GM21786 (cell line): Measurements from ENCODE around the gene SHROOM4.

Source experiments
- ATAC-seq: cut with Tn5 transposase; IDR thresholded peaks from one replicate; pipeline ENCODE4 v1.9.1; 2021; ENCODE audit not compliant: unreplicated experiment

SHROOM4 gene

DNA sequence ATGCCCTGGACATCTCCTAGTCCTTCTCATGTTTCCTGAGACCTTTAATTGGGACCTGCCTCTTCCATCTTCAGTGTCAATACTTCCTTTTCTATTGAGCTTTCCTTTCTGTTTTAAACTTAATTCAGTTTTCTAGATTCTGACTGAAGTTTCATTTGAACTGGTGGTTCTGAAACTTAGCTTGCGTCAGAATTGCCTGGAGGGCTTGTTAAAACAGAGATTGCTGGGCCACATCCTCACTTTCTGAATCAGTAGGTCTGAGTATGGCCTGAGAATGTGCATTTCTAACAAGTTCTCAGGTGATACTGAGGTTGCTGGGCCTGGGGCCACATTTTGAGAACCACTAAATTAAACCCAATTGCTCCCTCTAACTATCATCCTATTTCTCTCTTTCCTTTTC, 191.2 kb downstream of the SHROOM4 start:
- ATAC-seq: no peak

DNA sequence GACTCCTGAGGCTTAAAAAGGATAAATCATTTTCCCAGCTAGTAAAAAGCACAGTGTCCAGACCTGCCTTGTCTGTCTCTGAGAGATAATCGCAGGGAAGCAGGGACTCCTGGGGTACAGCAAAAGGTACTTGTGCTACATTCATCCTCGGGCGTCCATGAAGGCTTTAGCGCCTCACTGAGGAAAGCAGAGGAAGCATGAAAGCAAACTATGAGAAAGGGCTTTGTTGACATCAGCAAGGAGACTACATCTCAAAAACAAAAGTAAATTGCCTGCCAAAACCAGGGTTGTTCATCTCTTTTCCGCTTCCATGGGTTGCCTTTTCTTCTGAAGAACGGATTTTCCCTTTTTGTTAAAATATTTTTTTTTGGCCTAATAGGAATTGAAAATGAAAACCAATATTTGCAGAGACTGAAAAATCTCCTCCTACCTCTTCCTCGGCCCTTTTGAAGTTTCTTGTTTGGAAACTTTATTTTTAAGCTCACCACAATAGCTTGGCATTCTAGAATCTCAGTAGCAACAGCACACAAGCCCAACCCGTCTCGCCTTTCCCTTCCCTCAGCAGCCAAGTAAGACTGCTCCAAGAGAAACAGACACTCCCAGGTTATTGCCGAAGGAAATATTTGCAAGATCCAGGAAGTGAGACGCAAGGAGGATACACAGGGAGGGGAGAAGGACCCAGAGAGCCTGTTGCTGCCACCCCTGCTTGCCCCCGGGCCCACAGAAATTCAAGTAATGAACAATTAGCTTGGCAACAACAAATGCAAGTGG, 195.0 kb downstream of the SHROOM4 start:
- no peak for ATAC-seq

DNA sequence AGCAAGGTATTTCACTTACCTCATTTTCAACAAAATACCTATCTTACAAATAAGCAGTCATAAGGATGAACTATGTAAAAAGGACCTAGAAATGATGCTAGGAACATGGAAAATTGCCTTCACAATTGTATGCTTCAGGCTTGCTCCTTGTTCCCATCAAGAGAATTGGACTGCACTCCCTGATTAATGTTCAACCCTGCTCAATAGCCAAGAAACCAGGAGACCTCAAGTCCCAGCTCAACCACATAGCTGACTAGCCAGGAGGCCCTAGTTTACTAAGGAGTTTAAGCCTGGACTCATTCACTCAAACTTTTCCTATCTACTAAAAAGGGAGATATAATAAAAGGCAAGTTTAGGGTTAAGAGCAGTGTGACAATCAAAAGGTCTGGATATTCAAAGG, 196.8 kb downstream of the SHROOM4 start:
- no peak for ATAC-seq

DNA sequence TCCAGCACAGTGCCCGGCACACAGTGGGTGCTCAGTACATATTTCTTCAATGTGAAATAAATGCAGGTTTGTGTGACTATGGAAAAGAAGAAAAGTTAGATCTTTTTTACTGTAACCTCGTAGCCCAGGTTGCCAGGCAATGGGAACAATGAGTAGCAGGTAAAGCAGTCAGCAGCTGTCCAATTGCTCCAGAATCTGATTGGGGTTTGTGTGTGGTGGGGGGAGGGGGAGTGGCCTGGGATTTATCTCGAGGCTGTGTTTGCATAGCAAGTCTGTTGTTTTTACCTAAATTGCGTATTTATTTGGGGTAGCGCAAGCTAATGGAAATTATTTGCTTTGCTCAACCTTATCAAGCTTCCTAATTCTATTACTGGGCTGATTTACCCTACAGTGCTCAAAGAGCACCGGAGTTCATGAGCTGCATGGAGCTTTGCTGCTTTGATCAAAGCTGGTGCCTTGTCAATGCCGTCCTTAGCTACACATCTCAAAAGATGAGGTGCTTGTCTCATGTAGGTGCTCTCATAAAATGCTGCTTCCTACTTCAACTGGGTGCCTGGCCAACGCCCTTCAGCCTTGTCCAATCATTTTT, 198.3 kb downstream of the SHROOM4 start:
- no peak for ATAC-seq

DNA sequence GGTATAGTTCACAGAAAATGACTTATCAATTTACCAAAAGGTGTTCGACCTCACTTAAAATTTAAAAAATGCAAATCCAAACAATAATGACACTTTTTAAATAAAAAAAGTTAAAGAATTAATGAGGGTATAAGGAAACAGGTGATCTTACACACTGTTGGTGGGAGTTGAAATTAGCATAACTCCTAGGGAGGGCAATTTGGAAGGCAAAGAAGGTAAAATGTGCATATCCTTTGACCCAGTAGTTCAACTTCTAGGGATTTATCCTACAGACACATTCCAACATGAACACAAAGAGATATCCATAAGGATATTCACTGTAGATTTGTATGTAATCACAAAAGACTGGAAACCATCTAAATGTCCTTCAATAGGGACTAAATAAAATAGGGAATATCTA, 199.5 kb downstream of the SHROOM4 start:
- no peak for ATAC-seq

DNA sequence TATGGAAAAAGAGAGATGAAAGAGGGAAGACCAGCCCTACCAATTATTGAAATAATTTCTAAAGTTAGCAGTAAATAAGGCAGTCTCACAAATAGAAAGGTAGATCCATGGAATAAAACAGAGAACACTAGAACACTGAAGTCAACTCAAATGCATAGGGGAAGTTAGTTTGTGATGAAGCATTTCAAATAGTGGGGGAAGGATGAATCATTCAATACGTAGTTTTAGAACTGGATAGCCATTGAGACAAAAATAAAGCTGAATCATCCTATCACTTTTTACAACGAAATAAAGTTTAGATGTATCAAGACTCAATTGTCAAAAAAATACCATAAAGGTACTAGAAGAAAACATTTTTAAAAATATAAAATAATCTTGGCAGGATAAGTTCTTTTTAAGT, 200.1 kb downstream of the SHROOM4 start:
- ATAC-seq: no peak

DNA sequence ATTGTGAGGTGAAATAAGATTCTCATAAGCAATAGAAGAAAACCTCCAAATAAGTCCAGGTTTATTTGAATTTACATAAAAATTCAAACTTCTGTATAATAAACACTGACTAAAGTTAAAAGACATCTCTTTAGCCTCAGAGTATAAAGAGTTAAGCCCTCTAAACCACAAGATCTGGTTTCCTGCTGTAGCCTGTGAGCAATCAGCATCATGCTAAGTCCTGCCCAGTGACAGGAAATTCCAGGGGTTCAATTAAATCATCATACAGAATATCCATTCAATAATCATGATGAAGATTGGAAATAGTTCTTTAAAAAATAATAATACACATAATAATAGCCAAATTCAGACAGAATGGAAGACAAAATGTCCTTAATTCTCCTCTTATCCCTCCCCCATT, 204.2 kb downstream of the SHROOM4 start:
- ATAC-seq: no peak

DNA sequence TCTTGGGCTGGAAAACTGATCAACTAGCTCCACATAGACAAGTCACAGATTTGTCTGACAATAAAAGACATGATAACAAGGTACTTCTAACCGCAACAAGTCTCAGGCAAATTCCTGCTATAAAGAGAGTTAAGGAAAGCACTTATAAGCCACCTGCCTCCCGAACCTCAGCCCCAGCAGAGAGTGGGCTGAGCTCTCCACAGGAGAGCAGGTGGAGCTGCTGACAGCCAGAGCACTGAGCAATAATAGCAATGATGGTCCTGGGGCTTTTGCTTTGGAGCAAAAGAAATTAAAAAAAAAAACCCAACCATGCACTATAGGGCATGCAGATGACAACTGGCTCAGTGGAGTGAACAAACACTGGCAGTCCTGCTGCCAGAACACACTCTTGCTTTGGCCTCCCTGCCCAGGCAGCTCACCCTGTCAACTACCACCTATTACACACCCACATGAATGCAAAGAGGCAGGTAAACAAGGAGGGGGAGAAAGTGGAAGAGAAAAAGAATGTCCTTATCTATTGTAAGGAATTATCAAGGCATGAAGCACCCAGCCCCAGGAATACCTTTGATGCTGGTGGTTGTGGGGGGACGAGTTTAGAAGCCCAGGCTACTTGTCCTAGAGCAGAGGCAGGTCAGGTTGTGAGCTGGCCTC, 207.6 kb downstream of the SHROOM4 start:
- ATAC-seq: no peak

DNA sequence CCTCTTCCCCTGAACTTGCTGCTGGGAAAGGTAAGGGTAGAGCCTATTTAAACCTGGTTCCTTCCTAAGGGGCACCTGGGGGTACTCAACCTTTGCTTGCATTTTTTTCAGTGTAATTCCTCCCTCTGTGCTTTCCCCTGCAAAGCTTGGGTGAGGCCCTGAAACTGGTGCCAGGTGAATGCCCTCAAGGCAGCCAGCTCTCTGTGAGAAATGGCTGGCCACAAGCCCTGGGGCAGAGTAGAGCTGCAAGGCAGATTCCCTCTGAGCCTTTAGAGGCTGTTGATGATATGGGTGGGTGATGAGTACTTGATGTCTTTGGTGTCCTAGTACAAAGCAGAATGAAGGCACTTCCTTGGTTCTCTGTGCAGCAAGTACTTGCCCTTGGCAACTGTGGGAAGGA, 217.9 kb downstream of the SHROOM4 start:
- ATAC-seq: no peak

DNA sequence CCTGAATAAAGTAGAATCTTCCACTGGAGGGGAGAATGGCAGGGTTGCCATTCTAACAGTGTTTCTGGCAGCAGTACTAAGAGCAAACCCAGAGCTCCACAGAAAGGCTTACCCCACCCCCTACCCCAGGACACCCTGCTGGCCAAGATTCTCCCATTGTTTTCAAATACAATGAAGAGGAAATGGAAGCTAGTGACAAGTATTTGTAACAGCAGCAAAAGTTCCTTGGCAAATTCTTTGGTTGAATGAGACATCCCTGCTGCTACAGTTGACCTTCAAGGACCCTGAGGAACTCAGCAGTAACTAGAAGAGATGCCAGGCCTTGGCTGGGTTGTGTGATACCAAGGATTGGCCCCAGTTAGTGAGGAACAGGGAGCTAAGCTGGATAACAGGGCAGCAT, 219.2 kb downstream of the SHROOM4 start:
- no peak for ATAC-seq

DNA sequence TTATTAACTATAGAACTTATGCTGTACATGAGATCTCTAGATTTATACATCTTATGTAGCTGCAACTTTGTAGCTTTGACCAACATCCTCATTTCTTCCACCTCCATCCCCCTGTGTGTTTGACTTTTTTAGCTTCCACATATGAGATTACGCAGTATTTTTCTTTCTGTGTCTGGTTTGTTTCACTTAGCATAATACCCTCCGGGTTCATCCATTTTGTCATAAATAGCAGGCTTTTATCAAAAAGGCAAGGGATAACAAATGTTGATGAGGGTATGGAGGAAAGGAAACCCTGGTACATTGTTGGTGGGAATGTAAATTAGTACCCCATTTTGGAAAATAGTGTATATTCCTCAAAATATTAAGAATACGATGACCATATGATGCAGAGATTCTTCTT, 227.0 kb downstream of the SHROOM4 start:
- ATAC-seq: no peak

DNA sequence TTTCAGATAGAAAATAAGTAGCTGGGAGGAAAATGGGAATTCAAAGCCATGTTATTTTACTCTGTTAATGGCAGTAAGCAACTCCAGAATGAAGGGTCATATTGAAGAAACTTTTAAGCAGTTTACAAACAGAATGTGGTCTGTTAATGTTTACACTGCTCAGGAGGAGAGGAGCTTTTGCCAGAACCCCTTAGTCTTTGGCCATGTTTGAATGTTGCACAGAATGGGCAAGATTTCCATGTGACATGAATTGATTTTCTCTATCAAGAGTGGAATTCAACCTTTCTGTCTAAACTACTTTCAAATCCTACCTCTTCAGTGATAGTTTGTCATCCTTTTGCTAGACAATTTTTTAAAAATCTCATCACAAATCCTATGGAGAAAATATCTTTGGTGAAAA, 227.6 kb downstream of the SHROOM4 start:
- no peak for ATAC-seq

DNA sequence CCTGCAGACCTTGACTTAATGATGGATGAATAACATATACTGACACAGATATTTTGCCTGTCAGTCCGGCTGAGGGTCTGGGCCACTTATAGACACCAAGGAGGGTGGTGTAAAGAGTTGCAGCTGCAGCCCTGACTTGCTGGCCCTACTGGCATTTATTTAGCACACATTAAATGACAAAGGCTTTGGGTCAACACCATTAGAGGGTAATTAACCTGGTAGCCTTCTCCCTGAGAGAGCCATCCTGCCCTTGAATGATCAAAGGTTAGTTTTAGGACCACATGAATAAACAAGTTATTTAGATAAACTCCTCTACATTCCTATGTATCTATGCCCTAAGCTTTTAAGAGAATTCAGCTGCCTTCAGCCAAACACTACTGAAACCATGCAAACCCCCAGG, 232.6 kb downstream of the SHROOM4 start:
- ATAC-seq: no peak

DNA sequence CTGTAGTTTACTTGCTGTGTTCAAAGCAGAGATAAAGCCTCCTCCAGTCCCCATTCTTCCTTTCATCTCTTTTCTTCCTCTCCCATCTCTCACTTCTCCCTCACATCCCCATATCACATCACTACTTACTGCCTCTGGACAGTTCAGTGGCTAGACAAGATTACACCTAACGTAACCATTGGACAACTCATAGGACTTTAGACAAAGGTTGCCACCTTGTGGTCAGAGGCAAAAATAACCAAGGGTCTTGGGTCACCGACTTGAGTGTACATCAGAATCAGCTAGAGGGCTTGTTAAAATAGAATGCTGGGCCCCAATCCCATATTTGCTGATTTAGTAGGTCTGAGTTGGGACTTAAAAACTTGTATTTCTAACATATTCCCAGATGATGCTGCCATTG, 234.0 kb downstream of the SHROOM4 start:
- peak; percentile 50 for ATAC-seq

DNA sequence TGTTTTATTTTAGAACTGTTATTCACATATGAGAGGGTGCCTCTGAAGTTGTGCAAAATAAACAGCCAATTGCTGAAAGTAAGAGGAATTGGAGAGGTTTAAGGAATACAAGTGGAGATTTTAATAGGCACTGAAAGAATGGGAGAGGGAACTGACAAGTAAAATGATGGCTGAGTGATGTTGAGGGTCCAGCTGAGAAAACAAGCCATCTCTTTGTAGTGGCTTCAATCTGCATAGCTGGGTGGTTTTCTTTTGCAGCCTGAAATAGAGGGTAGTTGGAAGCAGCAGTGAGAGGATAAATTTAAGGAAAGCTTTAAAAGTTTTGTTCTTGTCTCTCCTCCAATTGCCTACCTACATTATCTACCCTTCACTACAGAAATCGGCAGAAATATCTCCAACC, 236.7 kb downstream of the SHROOM4 start:
- ATAC-seq: no peak

DNA sequence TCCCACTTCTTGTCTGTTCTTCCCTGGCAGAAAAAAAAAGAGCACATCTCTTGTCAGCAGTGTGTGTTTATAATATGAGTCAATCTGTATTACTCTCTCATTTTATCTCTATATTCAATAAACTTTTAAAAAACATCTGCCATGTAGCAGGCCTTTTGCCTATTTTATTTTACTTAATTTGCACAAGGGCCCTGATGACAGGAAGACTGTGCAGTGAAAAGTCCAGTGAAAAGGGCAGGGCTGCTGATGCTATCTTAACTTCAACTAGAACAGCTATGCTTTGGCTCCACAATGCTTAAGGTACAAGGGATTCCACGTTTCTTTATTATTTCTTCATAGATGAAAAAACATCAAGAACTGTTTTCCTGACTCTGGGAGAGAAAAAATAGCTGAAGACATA, 246.4 kb downstream of the SHROOM4 start:
- ATAC-seq: no peak

DNA sequence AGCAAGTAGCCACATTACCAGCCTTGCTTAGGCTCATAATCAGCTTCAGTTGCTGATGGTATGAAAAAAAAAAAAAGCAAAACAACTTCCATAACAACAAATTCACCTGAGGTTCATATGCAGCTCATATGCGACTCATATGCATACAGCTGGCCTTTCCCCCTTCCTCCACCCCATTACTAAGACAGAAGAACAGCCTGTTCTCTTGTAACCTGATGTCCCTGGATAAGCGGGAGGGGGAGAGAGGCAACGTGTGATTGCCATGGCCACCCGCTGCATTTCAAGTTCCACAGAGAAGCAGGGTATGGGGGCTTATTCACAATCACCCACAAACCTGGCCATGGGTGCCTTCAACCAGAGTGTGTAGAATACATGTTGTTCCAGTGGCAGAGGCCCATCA, 248.3 kb downstream of the SHROOM4 start:
- no peak for ATAC-seq
